Measurements from ENCODE around the gene MYL1. TPM values are rescaled to one million over a fixed set of nuclear protein-coding genes. Genes with fewer than 3 reads are reported as not detected.

MYL1 gene
- total and polyA plus RNA-seq, 2 of the 8 experiments (the other 6 are each of a cell fraction or from before 2014, with no cell fraction given): not detected

DNA sequence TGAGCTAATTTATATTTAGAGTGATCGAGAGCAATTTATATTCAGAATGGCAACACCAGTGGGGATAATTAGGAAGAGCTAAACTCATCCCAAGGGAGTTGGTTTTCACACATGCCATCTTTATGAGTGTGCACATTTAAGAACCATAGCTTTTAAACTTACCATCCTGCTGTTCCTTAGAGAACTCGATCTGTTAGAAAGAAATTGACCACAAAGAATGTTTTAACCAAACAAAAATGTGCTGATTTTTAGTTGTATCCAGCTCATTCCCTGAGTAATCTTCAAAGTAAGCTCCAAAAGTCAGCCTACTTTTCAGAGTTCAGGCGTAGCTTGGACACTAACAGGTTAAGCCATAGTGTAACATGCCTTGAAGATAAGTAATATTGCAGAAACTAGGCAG lies 12.6 kb downstream of the MYL1 start (continued):
- TF ChIP-seq, protein P1, sequence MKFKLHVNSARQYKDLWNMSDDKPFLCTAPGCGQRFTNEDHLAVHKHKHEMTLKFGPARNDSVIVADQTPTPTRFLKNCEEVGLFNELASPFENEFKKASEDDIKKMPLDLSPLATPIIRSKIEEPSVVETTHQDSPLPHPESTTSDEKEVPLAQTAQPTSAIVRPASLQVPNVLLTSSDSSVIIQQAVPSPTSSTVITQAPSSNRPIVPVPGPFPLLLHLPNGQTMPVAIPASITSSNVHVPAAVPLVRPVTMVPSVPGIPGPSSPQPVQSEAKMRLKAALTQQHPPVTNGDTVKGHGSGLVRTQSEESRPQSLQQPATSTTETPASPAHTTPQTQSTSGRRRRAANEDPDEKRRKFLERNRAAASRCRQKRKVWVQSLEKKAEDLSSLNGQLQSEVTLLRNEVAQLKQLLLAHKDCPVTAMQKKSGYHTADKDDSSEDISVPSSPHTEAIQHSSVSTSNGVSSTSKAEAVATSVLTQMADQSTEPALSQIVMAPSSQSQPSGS (IDR thresholded peaks at IDR 0.05; ENCODE audit: low read length): no peak
- no peak for TF ChIP-seq RXRA (IDR thresholded peaks at IDR 0.05; ENCODE audit: insufficient read depth, low read depth, low read length)
- no peak for TF ChIP-seq SP4 (IDR thresholded peaks at IDR 0.05; ENCODE audit: low read length)
- no peak for TF ChIP-seq SIN3A (conservative IDR thresholded peaks at IDR 0.05 in 1 of 2, IDR thresholded peaks at IDR 0.05 in 1 of 2; ENCODE audit: low read depth in 1 of 2, low read length in 2 of 2)
- TF ChIP-seq BACH1 (IDR thresholded peaks at IDR 0.05; ENCODE audit: low read length): no peak
- TF ChIP-seq EGR1 (IDR thresholded peaks at IDR 0.05; ENCODE audit: borderline replicate concordance, low read depth, low read length): no peak

Measured in H1 (cell line).